ENCODE results near the gene WDR17.

Gene WDR17

DNA sequence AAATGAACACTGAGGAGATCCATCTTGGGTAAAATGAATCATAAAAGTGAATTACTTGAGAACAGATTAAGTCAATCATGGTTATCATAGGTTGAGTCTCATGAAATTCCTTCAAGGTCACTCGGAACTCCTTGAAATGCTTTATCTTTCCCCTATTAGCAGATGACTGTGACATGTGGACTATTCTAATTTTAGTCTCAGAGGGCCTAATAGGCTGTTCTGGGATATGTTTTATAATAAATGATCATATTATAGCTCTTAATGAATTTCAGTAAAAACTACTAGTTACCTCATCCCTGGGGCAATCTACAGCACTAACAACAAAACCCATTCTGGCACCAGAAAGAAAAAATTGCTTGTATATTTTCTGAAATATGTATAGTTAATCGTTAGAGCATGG is 85.1 kb downstream of the WDR17 start:
- no peak overlapping the region for H3K4me2 ChIP-seq (ENCODE audit: low read length)
- no peaks in the 10 kb centered on the region for H3K9me3 ChIP-seq (ENCODE audit: control insufficient read depth, low read length)
- no peaks in the 10 kb centered on the region for H3K27me3 ChIP-seq (ENCODE audit: control insufficient read depth, insufficient read depth, low read length)
- no peaks in the 10 kb centered on the region for H3K79me2 ChIP-seq
- no peaks in the 10 kb centered on the region for H3K4me1 ChIP-seq
- H3K36me3 ChIP-seq (ENCODE audit: control insufficient read depth, insufficient read depth, low read length), result no peaks in the 10 kb centered on the region
- H3K27ac ChIP-seq, result no peak overlapping the region
- no peak overlapping the region for H3K9ac ChIP-seq
- H2AFZ ChIP-seq, result no peak overlapping the region
- no peak overlapping the region for H3K4me3 ChIP-seq (ENCODE audit: low read depth, low read length)
- TF ChIP-seq, protein P1, sequence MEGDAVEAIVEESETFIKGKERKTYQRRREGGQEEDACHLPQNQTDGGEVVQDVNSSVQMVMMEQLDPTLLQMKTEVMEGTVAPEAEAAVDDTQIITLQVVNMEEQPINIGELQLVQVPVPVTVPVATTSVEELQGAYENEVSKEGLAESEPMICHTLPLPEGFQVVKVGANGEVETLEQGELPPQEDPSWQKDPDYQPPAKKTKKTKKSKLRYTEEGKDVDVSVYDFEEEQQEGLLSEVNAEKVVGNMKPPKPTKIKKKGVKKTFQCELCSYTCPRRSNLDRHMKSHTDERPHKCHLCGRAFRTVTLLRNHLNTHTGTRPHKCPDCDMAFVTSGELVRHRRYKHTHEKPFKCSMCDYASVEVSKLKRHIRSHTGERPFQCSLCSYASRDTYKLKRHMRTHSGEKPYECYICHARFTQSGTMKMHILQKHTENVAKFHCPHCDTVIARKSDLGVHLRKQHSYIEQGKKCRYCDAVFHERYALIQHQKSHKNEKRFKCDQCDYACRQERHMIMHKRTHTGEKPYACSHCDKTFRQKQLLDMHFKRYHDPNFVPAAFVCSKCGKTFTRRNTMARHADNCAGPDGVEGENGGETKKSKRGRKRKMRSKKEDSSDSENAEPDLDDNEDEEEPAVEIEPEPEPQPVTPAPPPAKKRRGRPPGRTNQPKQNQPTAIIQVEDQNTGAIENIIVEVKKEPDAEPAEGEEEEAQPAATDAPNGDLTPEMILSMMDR (IDR thresholded peaks at IDR 0.05), result no peak

DNA sequence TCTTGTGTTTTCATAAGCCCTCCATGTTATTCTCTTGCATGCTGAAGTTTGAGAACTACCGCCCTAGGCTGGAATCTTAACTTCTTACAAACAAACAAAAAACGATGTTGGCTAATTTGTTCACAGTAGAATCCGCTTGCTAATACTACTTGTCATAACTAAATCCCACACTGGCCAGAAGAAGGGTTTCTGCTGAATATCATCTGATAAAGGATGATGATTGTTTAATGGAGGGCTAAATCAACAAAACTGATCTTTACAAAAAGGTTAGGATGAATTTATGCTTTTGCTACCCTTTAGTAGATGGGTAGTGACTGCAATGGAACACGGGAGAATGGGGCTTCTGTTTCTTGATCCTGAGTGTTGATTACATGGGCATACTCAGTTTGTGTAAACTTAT is 87.5 kb downstream of the WDR17 start:
- Histone ChIP-seq H3K4me2 (ENCODE audit: low read length) (no peak overlapping the region), H3K9ac (no peak overlapping the region), H3K4me3 (ENCODE audit: low read depth, low read length) (no peak overlapping the region), H3K4me1 (no peaks in the 10 kb centered on the region), H3K27ac (no peak overlapping the region), H2AFZ (no peak overlapping the region), H3K9me3 (ENCODE audit: control insufficient read depth, low read length) (no peaks in the 10 kb centered on the region), H3K27me3 (ENCODE audit: control insufficient read depth, insufficient read depth, low read length) (no peaks in the 10 kb centered on the region), H3K79me2 (no peaks in the 10 kb centered on the region), H3K36me3 (ENCODE audit: control insufficient read depth, insufficient read depth, low read length) (no peaks in the 10 kb centered on the region)
- TF ChIP-seq, protein P1 (IDR thresholded peaks at IDR 0.05), result no peak

DNA sequence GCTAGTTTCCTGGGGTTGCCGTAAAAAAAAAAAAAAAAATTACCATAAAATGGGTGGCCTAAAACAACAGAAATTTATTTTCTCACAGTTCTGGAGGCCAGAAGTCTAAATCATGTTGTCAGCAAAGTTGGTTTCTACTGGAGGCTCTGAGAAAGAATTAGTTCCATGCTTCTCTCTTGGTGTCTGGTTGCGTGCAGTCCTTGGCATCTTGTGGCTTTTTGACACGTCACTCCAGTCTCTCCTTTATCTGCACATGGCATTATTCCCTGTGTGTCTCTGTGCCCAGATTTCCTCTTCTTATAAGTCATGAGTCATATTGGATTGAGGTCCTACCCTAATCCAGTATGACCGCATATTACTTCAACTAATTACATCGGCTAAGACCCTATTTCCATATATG is 91.0 kb downstream of the WDR17 start:
- TF ChIP-seq, protein P1 (IDR thresholded peaks at IDR 0.05), result no peak
- Histone ChIP-seq H3K36me3 (ENCODE audit: control insufficient read depth, insufficient read depth, low read length) (no peaks in the 10 kb centered on the region), H2AFZ (no peak overlapping the region), H3K27ac (no peak overlapping the region), H3K9me3 (ENCODE audit: control insufficient read depth, low read length) (no peaks in the 10 kb centered on the region), H3K79me2 (no peaks in the 10 kb centered on the region), H3K4me2 (ENCODE audit: low read length) (no peak overlapping the region), H3K4me3 (ENCODE audit: low read depth, low read length) (no peak overlapping the region), H3K9ac (no peak overlapping the region), H3K27me3 (ENCODE audit: control insufficient read depth, insufficient read depth, low read length) (no peaks in the 10 kb centered on the region), H3K4me1 (no peaks in the 10 kb centered on the region)

DNA sequence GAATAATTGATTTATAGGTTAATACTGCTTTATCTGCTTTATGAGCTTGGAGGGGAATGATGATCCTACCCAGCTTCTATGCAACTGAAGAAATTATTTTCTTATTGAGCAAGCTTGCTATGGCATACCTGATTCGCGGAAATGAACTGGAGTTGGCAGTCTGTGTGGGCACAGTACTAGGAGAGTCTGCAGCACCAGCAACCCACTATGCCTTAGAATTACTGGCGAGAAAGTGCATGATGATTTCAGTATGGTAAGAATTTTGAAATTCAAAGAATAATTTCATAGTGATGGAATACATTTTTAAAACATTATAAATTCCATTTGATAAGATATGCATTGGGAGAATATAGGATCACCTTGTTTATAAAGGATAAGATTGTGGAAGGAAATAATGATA is 97.4 kb downstream of the WDR17 start:
- no peaks in the 10 kb centered on the region for H3K36me3 ChIP-seq (ENCODE audit: control insufficient read depth, insufficient read depth, low read length)
- TF ChIP-seq, protein P1 (IDR thresholded peaks at IDR 0.05), result no peak
- H3K9ac ChIP-seq, result no peak overlapping the region
- no peaks in the 10 kb centered on the region for H3K27me3 ChIP-seq (ENCODE audit: control insufficient read depth, insufficient read depth, low read length)
- H3K4me2 ChIP-seq (ENCODE audit: low read length), result no peak overlapping the region
- H3K27ac ChIP-seq, result no peak overlapping the region
- no peaks in the 10 kb centered on the region for H3K79me2 ChIP-seq
- H3K9me3 ChIP-seq (ENCODE audit: control insufficient read depth, low read length), result no peaks in the 10 kb centered on the region
- no peak overlapping the region for H3K4me3 ChIP-seq (ENCODE audit: low read depth, low read length)
- H2AFZ ChIP-seq, result no peak overlapping the region
- H3K4me1 ChIP-seq, result no peaks in the 10 kb centered on the region

DNA sequence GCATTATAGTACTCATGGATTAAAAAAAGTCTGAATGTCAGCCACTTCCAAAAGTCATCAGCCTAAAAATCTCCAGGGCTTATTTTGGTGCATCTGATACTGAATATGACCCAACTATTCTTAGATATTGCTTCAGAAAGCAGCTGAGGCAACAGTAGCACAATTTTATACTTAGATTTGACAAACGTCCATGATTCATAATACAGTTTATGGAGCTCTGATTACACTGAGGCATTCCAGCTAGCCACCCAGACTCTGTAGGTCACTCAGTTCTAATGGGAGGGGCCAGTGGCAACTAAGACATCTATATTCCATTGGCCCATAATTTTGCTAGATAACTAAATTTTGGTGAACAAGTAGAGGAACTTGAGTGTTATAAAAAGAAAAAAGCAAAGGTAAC is 119.4 kb downstream of the WDR17 start:
- H3K27ac ChIP-seq, result no peak overlapping the region
- H3K4me2 ChIP-seq (ENCODE audit: low read length), result no peak overlapping the region

More for the DNA sequence above, 119.4 kb downstream of the WDR17 start:
- Histone ChIP-seq H3K9ac (no peak overlapping the region), H3K79me2 (no peaks in the 10 kb centered on the region), H3K9me3 (ENCODE audit: control insufficient read depth, low read length) (no peaks in the 10 kb centered on the region), H3K4me3 (ENCODE audit: low read depth, low read length) (no peak overlapping the region), H3K36me3 (ENCODE audit: control insufficient read depth, insufficient read depth, low read length) (no peaks in the 10 kb centered on the region), H3K4me1 (no peaks in the 10 kb centered on the region), H2AFZ (no peak overlapping the region), H3K27me3 (ENCODE audit: control insufficient read depth, insufficient read depth, low read length) (no peaks in the 10 kb centered on the region)
- TF ChIP-seq, protein P1 (IDR thresholded peaks at IDR 0.05), result no peak
